Ovary (tissue), 9 donors: Measurements from ENCODE around the gene NR1D2. TPM values are rescaled to one million over a fixed set of nuclear protein-coding genes. Genes with fewer than 3 reads are reported as not detected.

Experiments
- DNase-seq, 5 donors: peaks; one replicate each; pipeline ENCODE4 v3.0.0-alpha.2; 2019 to 2020
- H3K27ac ChIP-seq, 2 donors: fragments of 200-600 bp; one replicate each; pipeline versions ENCODE4 v1.5.1 to v1.8.0; 2019 to 2022
- H3K27me3 ChIP-seq: fragments of 200-600 bp; one replicate; pipeline ENCODE4 v1.8.0; 2022
- H3K36me3 ChIP-seq: fragments of 200-600 bp; sonication (generic); one replicate; pipeline ENCODE4 v1.5.1; 2019
- H3K4me1 ChIP-seq: one replicate; pipeline ENCODE4 v1.8.1; 2013; ENCODE audit warnings: mild to moderate bottlenecking, moderate library complexity; ENCODE audit not compliant: insufficient read depth
- H3K4me3 ChIP-seq: fragments of 200-600 bp; sonication (generic); one replicate; pipeline ENCODE4 v1.5.1; 2017
- H3K9me3 ChIP-seq, 2 donors: fragments of 200-600 bp in 1 of 2; sonication (generic) in 1 of 2; one replicate each; pipeline versions ENCODE4 v1.5.1 to v1.8.1; 2013 to 2019; ENCODE audit warnings: mild to moderate bottlenecking in 1 of 2, moderate library complexity in 1 of 2
- EP300 ChIP-seq: sonication (generic); formaldehyde crosslinking; IDR thresholded peaks from one replicate; pipeline ENCODE4 v1.6.1; 2017; ENCODE audit warnings: antibody characterized with exemption
- POLR2A ChIP-seq: fragments of 450-650 bp; IDR thresholded peaks from one replicate; pipeline ENCODE4 v1.6.1; 2017; ENCODE audit warnings: antibody characterized with exemption, mild to moderate bottlenecking, moderate library complexity
- WGBS, 3 donors: extraction: QIAGEN DNeasy Blood & Tissue Kit in 1 of 3; methylation state at CpG; one replicate each; pipeline versions ENCODE4 v1.1.5 to v1.1.7; 2013 to 2017; 5-methylcytosine and 5-hydroxymethylcytosine counted together
- intact Hi-C, 4 donors: fragments of 100-400 bp; cut with DNase I; formaldehyde crosslinking; loops; one replicate each; pipeline versions ENCODE4 v1.11.0 to v1.15.1; 2022 to 2023
- polyA plus RNA-seq, 2 donors: library from polyadenylated mRNA; stranded (reverse); fragments of 200-250 nt in 1 of 2; fragments of 350-450 nt in 1 of 2; fragmentation: Illumina TruSeq in 1 of 2; extraction: RNeasy Lipid Tissue Mini Kit (QIAGEN cat#74804) in 1 of 2; gene quantifications; one replicate each; pipeline ENCODE4 v1.2.3, GENCODE V29; 2013 to 2014
- total RNA-seq, 7 donors: library from RNA; depleted of rRNA in 2 of 7; stranded (reverse); fragments of >200 nt in 2 of 7; fragmentation: NEBNext Ultra II Directional in 3 of 7; extraction: Animal tissue kit (Norgen Biotek cat#: 25700) in 3 of 7; gene quantifications; one replicate each; pipeline versions ENCODE4 v1.1.0 to v1.2.4, GENCODE V29; 2016 to 2023
- TF ChIP-seq, protein P1 (sequence below), 3 donors: fragments of 450-650 bp in 2 of 3; fragments of 200-600 bp in 1 of 3; IDR thresholded peaks; one replicate each; pipeline versions ENCODE4 v1.5.1 to v1.8.0; 2016 to 2022; ENCODE audit warnings: antibody characterized with exemption in 3 of 3, mild to moderate bottlenecking in 1 of 3
- donor health status: DM: no; HTN: no; CAD: no; lungs with moderate emphysema.
- donor health status: DM: no; HTN: no; CAD: no.
- donor health status: Bipolar disorder and iron deficiency.
- donor health status: DM: yes; HTN: yes; CAD: no.
- donor health status: DM: no; HTN: no; CAD: no.
- donor health status: DM: yes; HTN: yes; CAD: no.

NR1D2 gene
- total and polyA plus RNA-seq, 9 donors: 26.9 to 74.3 (median 34.4) TPM

DNA sequence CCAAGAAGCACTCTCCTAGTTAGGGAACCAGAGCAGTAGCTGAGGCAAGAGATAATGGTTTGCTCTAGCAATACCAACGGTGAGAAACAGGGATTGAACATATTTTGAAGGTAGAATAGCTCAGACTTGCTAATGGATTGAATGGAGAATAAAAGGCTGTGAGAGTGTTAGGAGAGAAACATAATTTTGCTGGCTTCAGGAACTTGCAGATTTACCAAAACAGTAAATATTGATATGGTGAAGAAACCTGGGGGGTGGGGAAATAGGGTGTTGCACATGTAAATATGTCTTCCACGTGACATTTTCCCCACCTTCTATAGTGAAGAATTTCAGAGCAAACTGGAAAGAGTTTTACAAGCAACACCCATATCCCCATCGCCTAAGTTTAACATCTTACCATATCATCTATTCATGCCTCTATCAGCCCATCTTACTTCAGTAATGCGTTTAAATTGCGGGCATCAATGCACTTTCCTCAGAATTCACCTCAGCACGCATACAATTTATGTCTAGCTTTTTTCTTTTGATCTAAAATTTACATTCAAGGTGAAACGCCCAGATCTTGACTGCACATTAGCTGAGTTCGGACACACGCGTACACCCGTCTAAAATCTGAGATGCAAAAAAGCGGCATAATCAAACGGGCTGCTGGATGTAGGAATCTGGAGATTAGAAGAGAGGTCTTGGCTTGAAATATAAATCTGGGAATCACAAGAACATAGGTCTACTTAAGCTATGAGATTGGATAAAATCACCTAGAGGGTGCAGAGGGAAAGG is 891 bp upstream of the NR1D2 start:
- peak overlapping the region; percentile 98 for H3K27ac ChIP-seq
- intact Hi-C loops: loop anchor here in 2 of 4 donors (2.0 kb wide), 1 partner anchor 27 kb away; the partner anchor contains the start of genes NKIRAS1 (in 2 of the 2) and RPL15 (in 2 of the 2)
- DNase-seq: no peak
- no peaks in the 10 kb centered on the region for H3K36me3 ChIP-seq
- no peaks in the 10 kb centered on the region for H3K9me3 ChIP-seq
- WGBS, 3 donors: 6 to 12% (median 7%) methylated on average over 13 of the region's 13 CpGs
- no peaks in the 10 kb centered on the region for H3K27me3 ChIP-seq
- peak overlapping the region; percentile 82 for H3K4me3 ChIP-seq
- H3K4me1 ChIP-seq: peaks cover 8% of the 10 kb centered on the region
- TF ChIP-seq POLR2A: no peak
- TF ChIP-seq, protein P1, sequence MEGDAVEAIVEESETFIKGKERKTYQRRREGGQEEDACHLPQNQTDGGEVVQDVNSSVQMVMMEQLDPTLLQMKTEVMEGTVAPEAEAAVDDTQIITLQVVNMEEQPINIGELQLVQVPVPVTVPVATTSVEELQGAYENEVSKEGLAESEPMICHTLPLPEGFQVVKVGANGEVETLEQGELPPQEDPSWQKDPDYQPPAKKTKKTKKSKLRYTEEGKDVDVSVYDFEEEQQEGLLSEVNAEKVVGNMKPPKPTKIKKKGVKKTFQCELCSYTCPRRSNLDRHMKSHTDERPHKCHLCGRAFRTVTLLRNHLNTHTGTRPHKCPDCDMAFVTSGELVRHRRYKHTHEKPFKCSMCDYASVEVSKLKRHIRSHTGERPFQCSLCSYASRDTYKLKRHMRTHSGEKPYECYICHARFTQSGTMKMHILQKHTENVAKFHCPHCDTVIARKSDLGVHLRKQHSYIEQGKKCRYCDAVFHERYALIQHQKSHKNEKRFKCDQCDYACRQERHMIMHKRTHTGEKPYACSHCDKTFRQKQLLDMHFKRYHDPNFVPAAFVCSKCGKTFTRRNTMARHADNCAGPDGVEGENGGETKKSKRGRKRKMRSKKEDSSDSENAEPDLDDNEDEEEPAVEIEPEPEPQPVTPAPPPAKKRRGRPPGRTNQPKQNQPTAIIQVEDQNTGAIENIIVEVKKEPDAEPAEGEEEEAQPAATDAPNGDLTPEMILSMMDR (IDR thresholded peaks at IDR 0.05): no peak
- TF ChIP-seq EP300: no peak

DNA sequence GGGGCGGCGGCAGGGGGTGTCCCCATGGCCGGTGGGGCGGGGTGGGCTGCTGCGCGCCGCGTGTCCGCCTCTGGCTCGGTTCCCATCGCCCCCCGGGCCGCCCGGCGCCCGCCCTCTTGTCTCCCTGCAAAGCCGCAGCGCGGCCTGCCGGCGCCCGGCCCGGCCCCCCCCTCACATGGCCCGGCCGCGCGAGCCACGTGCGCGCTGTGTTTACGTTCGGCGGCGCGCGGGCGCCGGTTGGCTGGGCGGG is 502 bp downstream of the NR1D2 start:
- intact Hi-C loops: loop anchor here in 2 of 4 donors (2.0 kb wide), 1 partner anchor 29 kb away; the partner anchor contains the start of genes NKIRAS1 (in 2 of the 2) and RPL15 (in 2 of the 2)
- peaks cover 8% of the 10 kb centered on the region for H3K4me1 ChIP-seq

DNA sequence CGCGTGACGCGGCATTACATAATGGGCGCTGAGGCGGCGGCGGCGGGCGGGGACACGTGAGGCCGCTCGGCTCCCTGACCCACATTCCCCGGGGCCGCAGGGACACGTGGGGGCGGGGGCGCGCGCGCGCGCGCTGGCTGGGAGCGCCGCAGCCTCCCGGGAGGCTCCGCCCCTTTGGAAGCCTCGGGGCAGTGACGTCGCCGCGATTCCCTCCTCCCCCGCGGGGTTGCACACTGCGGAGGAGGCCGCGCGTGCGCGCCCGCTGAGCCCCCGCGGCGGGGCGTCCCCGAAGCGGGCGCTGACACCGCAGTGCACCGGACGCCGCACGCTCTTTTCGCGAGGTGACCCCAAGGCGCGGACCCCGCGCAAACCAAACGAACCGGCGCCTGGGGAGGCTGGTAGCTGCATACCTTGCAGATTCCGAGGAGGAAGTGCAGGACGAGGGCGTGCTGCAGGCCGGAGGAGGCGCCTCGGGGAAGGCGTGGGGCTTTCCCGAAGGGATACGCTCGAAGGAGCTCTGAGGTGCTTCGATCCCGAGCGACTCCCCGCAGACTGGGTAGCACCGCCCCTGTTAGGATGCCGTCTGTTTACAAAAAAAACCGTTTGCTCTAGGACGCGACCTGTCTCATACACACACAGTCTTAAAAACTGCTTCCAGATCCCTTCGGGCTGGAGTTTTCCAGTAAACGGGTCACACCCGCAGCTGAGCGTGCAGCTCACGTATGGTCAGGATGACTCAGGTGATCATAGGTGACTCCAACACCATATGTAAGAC is 1.0 kb downstream of the NR1D2 start:
- intact Hi-C loops: loop anchor here in 3 of 4 donors (2.0 kb wide), 2 partner anchors 27 to 29 kb away; partner anchors contain the start of genes NKIRAS1 (in 2 of the 3) and RPL15 (in 2 of the 3)
- Histone ChIP-seq H3K27me3 (no peaks in the 10 kb centered on the region), H3K36me3 (no peaks in the 10 kb centered on the region), H3K4me3 (peak overlapping the region; percentile 69), H3K9me3 (no peaks in the 10 kb centered on the region), H3K4me1 (peaks cover 8% of the 10 kb centered on the region), H3K27ac (peak overlapping the region; percentile 64 to 98)
- 1% methylated on average over 44 to 86 of the region's 87 CpGs for WGBS, 3 donors
- peak; percentile 98 to 100 (median 99) for DNase-seq
- peak; percentile 68 for TF ChIP-seq POLR2A
- TF ChIP-seq, protein P1 (IDR thresholded peaks at IDR 0.05): peak in 1 of 3 donors; percentile 9
- TF ChIP-seq EP300: peak; percentile 55

More for the DNA sequence above, 502 bp downstream of the NR1D2 start:
- peak overlapping the region; percentile 98 for H3K27ac ChIP-seq
- H3K9me3 ChIP-seq: no peaks in the 10 kb centered on the region
- WGBS, 3 donors: 0 to 1% methylated on average over 19 to 37 of the region's 39 CpGs; no CpG with 5 or more reads in 1 of the 3 donors
- no peaks in the 10 kb centered on the region for H3K36me3 ChIP-seq
- peak overlapping the region; percentile 82 for H3K4me3 ChIP-seq
- no peak for DNase-seq
- TF ChIP-seq, protein P1 (IDR thresholded peaks at IDR 0.05): no peak
- TF ChIP-seq EP300: no peak
- H3K27me3 ChIP-seq: no peaks in the 10 kb centered on the region

DNA sequence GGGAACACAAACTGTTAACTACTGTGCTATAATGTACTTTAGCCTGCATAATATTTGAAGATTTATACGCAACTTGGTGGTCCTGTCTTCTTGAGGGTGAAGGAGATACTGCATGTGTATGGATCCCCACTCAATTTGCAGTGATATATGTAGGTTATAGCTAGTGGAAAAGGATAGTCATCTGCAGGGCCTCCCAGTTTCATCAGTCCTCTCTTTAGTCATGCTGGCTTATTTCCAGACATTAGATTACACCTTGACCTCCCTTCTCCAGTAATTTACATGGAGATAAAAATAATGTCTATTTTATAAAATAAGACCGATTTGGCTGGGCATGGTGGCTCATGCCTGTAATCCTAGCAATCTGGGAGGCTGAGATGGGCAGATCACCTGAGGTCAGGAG is 3.7 kb downstream of the NR1D2 start:
- TF ChIP-seq POLR2A (no peak), EP300 (no peak)
- TF ChIP-seq, protein P1 (IDR thresholded peaks at IDR 0.05): no peak
- intact Hi-C loops: no loop called here

More for the DNA sequence above, 3.7 kb downstream of the NR1D2 start:
- no peak overlapping the region for H3K4me3 ChIP-seq
- no peaks in the 10 kb centered on the region for H3K27me3 ChIP-seq
- no peak for DNase-seq
- no peak overlapping the region for H3K27ac ChIP-seq
- 84 to 90% (median 85%) methylated on average over 2 of the region's 2 CpGs for WGBS, 3 donors
- H3K9me3 ChIP-seq: no peaks in the 10 kb centered on the region
- H3K36me3 ChIP-seq: no peaks in the 10 kb centered on the region
- H3K4me1 ChIP-seq: peaks cover 16% of the 10 kb centered on the region
